NCI-H510A (cell line): ENCODE results near the gene GOSR1.
A peak's percentile ranks its signal among the peaks of the same experiment; 100 is the strongest.
"Not testable (repeated sequence)": the region's sequence is repeated elsewhere in the genome, so short reads cannot be mapped to it uniquely, and the experiment has no call there.

Source experiments
- DNase-seq: peaks from one replicate; lab custom pipeline; 2025; lab: John Stamatoyannopoulos, UW

GOSR1 gene

GRCh38 chr17:30545024-30545423 is 67.8 kb downstream of the GOSR1 start:
- no peak for DNase-seq

GRCh38 chr17:30547778-30548573 is 70.8 kb downstream of the GOSR1 start:
- no peak for DNase-seq

GRCh38 chr17:30549181-30549580 is 72.0 kb downstream of the GOSR1 start:
- DNase-seq = not testable (repeated sequence)

GRCh38 chr17:30549864-30550511 is 72.8 kb downstream of the GOSR1 start:
- DNase-seq = no peak

- DNase-seq = no peak
These were observed 73.5 kb downstream of the GOSR1 start for GRCh38 chr17:30550512-30551273.

GRCh38 chr17:30551274-30551995 is 74.2 kb downstream of the GOSR1 start:
- not testable (repeated sequence) for DNase-seq

GRCh38 chr17:30551996-30552339 is 74.8 kb downstream of the GOSR1 start:
- no peak for DNase-seq

- DNase-seq = no peak
These were observed 75.9 kb downstream of the GOSR1 start for GRCh38 chr17:30552994-30553566.

GRCh38 chr17:30553823-30554440 is 76.7 kb downstream of the GOSR1 start:
- DNase-seq = not testable (repeated sequence)

GRCh38 chr17:30554839-30555751 is 77.9 kb downstream of the GOSR1 start:
- no peak for DNase-seq

GRCh38 chr17:30555942-30556341 is 78.7 kb downstream of the GOSR1 start:
- DNase-seq = no peak

GRCh38 chr17:30556374-30557332 is 79.4 kb downstream of the GOSR1 start:
- DNase-seq = no peak

GRCh38 chr17:30557916-30558685 is 80.9 kb downstream of the GOSR1 start:
- DNase-seq = no peak

GRCh38 chr17:30558686-30559545 is 81.7 kb downstream of the GOSR1 start:
- peak; percentile 7 for DNase-seq

GRCh38 chr17:30559656-30560055 is 82.4 kb downstream of the GOSR1 start:
- no peak for DNase-seq

GRCh38 chr17:30560117-30561026 is 83.2 kb downstream of the GOSR1 start:
- not testable (repeated sequence) for DNase-seq
